GM18505 (cell line): ENCODE data around the gene FSTL5.

Experiments
- ATAC-seq: cut with Tn5 transposase; IDR thresholded peaks from one replicate; pipeline ENCODE4 v1.9.1; 2021; ENCODE audit not compliant: unreplicated experiment
- POLR2A ChIP-seq: IDR thresholded peaks from 4 replicates; pipeline ENCODE4 v1.6.1; 2011; ENCODE audit warnings: borderline replicate concordance; ENCODE audit not compliant: insufficient read depth, insufficient read length; ENCODE audit errors: extremely low read depth

Gene FSTL5

GRCh38 chr4:161411901-161412300 lies 751.9 kb downstream of the FSTL5 start:
- no peak for TF ChIP-seq POLR2A
- ATAC-seq, result no peak

- TF ChIP-seq POLR2A, result no peak
- no peak for ATAC-seq
Measured at GRCh38 chr4:161404346-161405110, 759.3 kb downstream of the FSTL5 start.

- TF ChIP-seq POLR2A, result no peak
- ATAC-seq, result no peak
Measured at GRCh38 chr4:161403781-161404180, 760.0 kb downstream of the FSTL5 start.

GRCh38 chr4:161393602-161394001 lies 770.2 kb downstream of the FSTL5 start:
- ATAC-seq, result no peak
- TF ChIP-seq POLR2A, result no peak

- no peak for TF ChIP-seq POLR2A
- no peak for ATAC-seq
Measured at GRCh38 chr4:161382655-161383054, 781.1 kb downstream of the FSTL5 start.

- ATAC-seq, result no peak
- TF ChIP-seq POLR2A, result no peak
Measured at GRCh38 chr4:161376275-161376674, 787.5 kb downstream of the FSTL5 start.

- TF ChIP-seq POLR2A, result no peak
- ATAC-seq, result no peak
Measured at GRCh38 chr4:161364681-161365080, 799.1 kb downstream of the FSTL5 start.

GRCh38 chr4:161360982-161361381 lies 802.8 kb downstream of the FSTL5 start:
- TF ChIP-seq POLR2A, result no peak
- ATAC-seq, result no peak

- no peak for ATAC-seq
- TF ChIP-seq POLR2A, result no peak
Measured at GRCh38 chr4:161359491-161359890, 804.3 kb downstream of the FSTL5 start.

GRCh38 chr4:161356351-161356750 lies 807.4 kb downstream of the FSTL5 start:
- TF ChIP-seq POLR2A, result no peak
- no peak for ATAC-seq

- no peak for TF ChIP-seq POLR2A
- no peak for ATAC-seq
Measured at GRCh38 chr4:161350946-161351345, 812.9 kb downstream of the FSTL5 start.

GRCh38 chr4:161345741-161346140 lies 818.1 kb downstream of the FSTL5 start:
- no peak for ATAC-seq
- TF ChIP-seq POLR2A, result no peak

GRCh38 chr4:161343569-161343950 lies 820.2 kb downstream of the FSTL5 start:
- no peak for TF ChIP-seq POLR2A

GRCh38 chr4:161342881-161343568 lies 820.8 kb downstream of the FSTL5 start:
- no peak for TF ChIP-seq POLR2A
- no peak for ATAC-seq

More at GRCh38 chr4:161343569-161343950, 820.2 kb downstream of the FSTL5 start:
- no peak for ATAC-seq

GRCh38 chr4:161336621-161337020 lies 827.2 kb downstream of the FSTL5 start:
- ATAC-seq, result no peak
- no peak for TF ChIP-seq POLR2A

- ATAC-seq, result no peak
Measured at GRCh38 chr4:161336016-161336530, 827.7 kb downstream of the FSTL5 start.

More at GRCh38 chr4:161336016-161336530, 827.7 kb downstream of the FSTL5 start:
- no peak for TF ChIP-seq POLR2A
